Prostate gland (tissue), 2 donors: Measurements from ENCODE around the gene SLC5A10.

Source experiments
- POLR2A ChIP-seq: fragments of 450-650 bp; IDR thresholded peaks from one replicate; pipeline ENCODE4 v1.6.1; 2016; ENCODE audit warnings: antibody characterized with exemption, mild to moderate bottlenecking
- POLR2AphosphoS5 ChIP-seq: sonication (generic); formaldehyde crosslinking; IDR thresholded peaks from one replicate; pipeline ENCODE4 v1.6.1; 2017; ENCODE audit warnings: antibody characterized with exemption
- TF ChIP-seq, protein P1 (sequence below), 4 experiments: fragments of 200-600 bp in 2 of 4; fragments of 450-650 bp in 2 of 4; sonication (generic) in 2 of 4; IDR thresholded peaks; 1 replicate in 3 of 4; 2 replicates in 1 of 4; pipeline ENCODE4 v1.5.1; 2016 to 2019; ENCODE audit warnings: antibody characterized with exemption in 4 of 4, mild to moderate bottlenecking in 2 of 4, moderate library complexity in 2 of 4

DNA sequence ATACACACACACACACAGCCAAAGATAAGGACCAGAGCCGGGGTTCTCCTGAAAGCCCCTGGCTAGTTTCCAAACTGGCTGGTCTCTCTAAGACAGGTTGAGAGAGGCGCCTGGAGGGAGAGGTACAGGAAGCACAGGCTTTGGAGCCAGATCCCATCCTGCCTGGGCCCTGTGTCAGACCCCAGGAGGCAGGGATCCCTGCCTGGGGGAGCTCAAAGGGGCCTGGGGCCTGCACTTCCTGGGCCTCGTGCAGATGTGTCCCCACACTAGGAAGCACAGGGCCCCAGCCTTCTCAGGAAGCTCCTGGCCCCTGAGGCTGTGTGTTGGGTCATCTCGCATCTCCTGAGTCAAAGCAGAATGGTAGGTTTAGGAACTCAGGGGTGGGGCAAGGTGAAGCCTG, 16.0 kb downstream of the SLC5A10 start:
- TF ChIP-seq, protein P1, sequence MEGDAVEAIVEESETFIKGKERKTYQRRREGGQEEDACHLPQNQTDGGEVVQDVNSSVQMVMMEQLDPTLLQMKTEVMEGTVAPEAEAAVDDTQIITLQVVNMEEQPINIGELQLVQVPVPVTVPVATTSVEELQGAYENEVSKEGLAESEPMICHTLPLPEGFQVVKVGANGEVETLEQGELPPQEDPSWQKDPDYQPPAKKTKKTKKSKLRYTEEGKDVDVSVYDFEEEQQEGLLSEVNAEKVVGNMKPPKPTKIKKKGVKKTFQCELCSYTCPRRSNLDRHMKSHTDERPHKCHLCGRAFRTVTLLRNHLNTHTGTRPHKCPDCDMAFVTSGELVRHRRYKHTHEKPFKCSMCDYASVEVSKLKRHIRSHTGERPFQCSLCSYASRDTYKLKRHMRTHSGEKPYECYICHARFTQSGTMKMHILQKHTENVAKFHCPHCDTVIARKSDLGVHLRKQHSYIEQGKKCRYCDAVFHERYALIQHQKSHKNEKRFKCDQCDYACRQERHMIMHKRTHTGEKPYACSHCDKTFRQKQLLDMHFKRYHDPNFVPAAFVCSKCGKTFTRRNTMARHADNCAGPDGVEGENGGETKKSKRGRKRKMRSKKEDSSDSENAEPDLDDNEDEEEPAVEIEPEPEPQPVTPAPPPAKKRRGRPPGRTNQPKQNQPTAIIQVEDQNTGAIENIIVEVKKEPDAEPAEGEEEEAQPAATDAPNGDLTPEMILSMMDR (IDR thresholded peaks at IDR 0.05): no peak
- TF ChIP-seq POLR2AphosphoS5 (no peak), POLR2A (no peak)
